CD8-positive, alpha-beta memory T cell (primary cell): Measurements from ENCODE around the gene AQP12B. TPM values are rescaled to one million over a fixed set of nuclear protein-coding genes. Genes with fewer than 3 reads are reported as not detected.

Experiments used
- CTCF ChIA-PET: fragments of 350-600 bp; sonication (Branson Sonifier 250); formaldehyde crosslinking; loops from one replicate; lab custom pipeline; 2021; ENCODE audit warnings: antibody characterized with exemption; lab: Charles Lee
- POLR2A ChIA-PET: fragments of 350-600 bp; sonication (Branson Sonifier 250); formaldehyde crosslinking; loops from one replicate; lab custom pipeline; 2021; ENCODE audit warnings: antibody characterized with exemption; lab: Charles Lee
- DNase-seq, 5 donors: peaks; one replicate each; pipeline versions ENCODE4 v3.0.0 to v3.0.0-alpha.2; 2020 to 2022; ENCODE audit warnings: mixed read lengths in 1 of 5
- H3K27ac ChIP-seq: one replicate; pipeline ENCODE4 v1.7.0; 2013; ENCODE audit warnings: low read depth, mild to moderate bottlenecking, low read length, moderate library complexity
- H3K27me3 ChIP-seq: 2 replicates; pipeline ENCODE4 v1.7.0; 2013; ENCODE audit warnings: low read length, mild to moderate bottlenecking; ENCODE audit not compliant: insufficient read depth, poor library complexity, severe bottlenecking
- H3K36me3 ChIP-seq: 2 replicates; pipeline ENCODE4 v1.7.0; 2013; ENCODE audit warnings: mild to moderate bottlenecking, low read length, moderate library complexity; ENCODE audit not compliant: insufficient read depth
- H3K4me1 ChIP-seq: 2 replicates; pipeline ENCODE4 v1.7.0; 2013; ENCODE audit warnings: mild to moderate bottlenecking, low read length, moderate library complexity; ENCODE audit not compliant: insufficient read depth
- H3K4me3 ChIP-seq: 2 replicates; pipeline ENCODE4 v1.7.0; 2013; ENCODE audit warnings: mild to moderate bottlenecking, low read length
- H3K9me3 ChIP-seq: 2 replicates; pipeline ENCODE4 v1.7.0; 2013; ENCODE audit warnings: mild to moderate bottlenecking, low read length
- H3K27ac Mint-ChIP-seq, 8 donors: one replicate each; pipeline ENCODE4 v1.8.0; 2020 to 2021; ENCODE audit warnings: mixed read lengths in 8 of 8, mild to moderate bottlenecking in 6 of 8, inconsistent platforms in 3 of 8, moderate library complexity in 3 of 8
- H3K27me3 Mint-ChIP-seq, 2 donors: one replicate each; pipeline ENCODE4 v1.8.0; 2020 to 2021; ENCODE audit warnings: mixed read lengths in 2 of 2, mild to moderate bottlenecking in 1 of 2, moderate library complexity in 1 of 2
- H3K36me3 Mint-ChIP-seq, 3 donors: one replicate each; pipeline ENCODE4 v1.8.0; 2020 to 2021; ENCODE audit warnings: mixed read lengths in 3 of 3, inconsistent platforms in 1 of 3, mild to moderate bottlenecking in 1 of 3
- H3K4me1 Mint-ChIP-seq, 3 donors: one replicate each; pipeline ENCODE4 v1.8.0; 2020 to 2021; ENCODE audit warnings: mixed read lengths in 3 of 3, inconsistent platforms in 1 of 3, mild to moderate bottlenecking in 1 of 3
- H3K4me3 Mint-ChIP-seq, 7 donors: one replicate each; pipeline ENCODE4 v1.8.0; 2020 to 2021; ENCODE audit warnings: mixed read lengths in 7 of 7, mild to moderate bottlenecking in 6 of 7, moderate library complexity in 4 of 7, inconsistent platforms in 2 of 7
- H3K9me3 Mint-ChIP-seq, 5 donors: one replicate each; pipeline ENCODE4 v1.8.0; 2020 to 2022; ENCODE audit warnings: mixed read lengths in 5 of 5, mild to moderate bottlenecking in 3 of 5, moderate library complexity in 2 of 5, inconsistent platforms in 1 of 5
- polyA plus RNA-seq: library from polyadenylated mRNA; unstranded; fragments of 300-500 nt; fragmentation: Illumina TruSeq; gene quantifications from one replicate; pipeline ENCODE4 v1.2.3, GENCODE V29; 2021
- total RNA-seq, 2 experiments: library from RNA; stranded (reverse); gene quantifications; one replicate each; pipeline ENCODE4 v1.2.3, GENCODE V29; 2021

AQP12B gene
- total and polyA plus RNA-seq, 3 experiments from 2014 or later = not detected

DNA sequence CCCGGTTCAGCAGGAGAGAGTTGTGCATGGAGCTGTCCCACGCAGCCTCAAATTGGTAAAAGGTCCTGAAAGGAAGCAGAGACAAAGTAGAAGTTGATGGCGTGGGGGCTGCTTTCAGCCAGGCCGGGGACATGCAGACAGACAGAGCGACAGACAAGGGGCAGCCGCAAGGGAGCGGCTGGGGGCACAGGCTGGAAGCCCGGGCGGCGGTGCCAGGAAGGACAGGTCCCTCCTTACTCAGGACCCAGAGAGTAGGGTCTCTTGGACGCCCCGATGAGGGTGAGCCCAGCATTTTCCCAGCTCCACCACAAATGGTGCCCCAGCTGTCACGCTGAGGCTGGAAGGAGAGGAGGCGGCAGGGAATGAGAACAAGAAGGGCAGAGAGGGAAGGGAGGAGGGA, 44.2 kb upstream of the AQP12B start:
- Mint-ChIP-seq H3K27me3 (peaks cover 2 to 17% of the 10 kb centered on the region in 2 donors), H3K27ac (no peak overlapping the region), H3K36me3 (no peaks in the 10 kb centered on the region), H3K4me3 (no peak overlapping the region), H3K4me1 (no peaks in the 10 kb centered on the region), H3K9me3 (no peaks in the 10 kb centered on the region)
- no peaks in the 10 kb centered on the region for H3K36me3 ChIP-seq
- no peak for DNase-seq
- no peak overlapping the region for H3K4me3 ChIP-seq
- no peaks in the 10 kb centered on the region for H3K4me1 ChIP-seq
- no peaks in the 10 kb centered on the region for H3K9me3 ChIP-seq
- H3K27ac ChIP-seq = no peak overlapping the region
- no peaks in the 10 kb centered on the region for H3K27me3 ChIP-seq
- CTCF ChIA-PET = no interaction called here
- POLR2A ChIA-PET = no interaction called here

- no peaks in the 10 kb centered on the region for H3K36me3 ChIP-seq
- no peaks in the 10 kb centered on the region for H3K36me3 Mint-ChIP-seq
- H3K9me3 ChIP-seq = no peaks in the 10 kb centered on the region
- H3K27me3 Mint-ChIP-seq = peaks cover 2 to 17% of the 10 kb centered on the region in 2 donors
- no peak for DNase-seq
- no peak overlapping the region for H3K4me3 Mint-ChIP-seq
- H3K27ac ChIP-seq = no peak overlapping the region
- no peak overlapping the region for H3K4me3 ChIP-seq
- ChIA-PET CTCF (no interaction called here), POLR2A (no interaction called here)
- no peak overlapping the region for H3K27ac Mint-ChIP-seq
- no peaks in the 10 kb centered on the region for H3K27me3 ChIP-seq
- H3K4me1 Mint-ChIP-seq = no peaks in the 10 kb centered on the region
- H3K9me3 Mint-ChIP-seq = no peaks in the 10 kb centered on the region
- H3K4me1 ChIP-seq = no peaks in the 10 kb centered on the region
Measured at GRCh38 chr2:240725671-240726070, 43.0 kb upstream of the AQP12B start.

GRCh38 chr2:240725266-240725665, 42.6 kb upstream of the AQP12B start:
- H3K36me3 ChIP-seq = no peaks in the 10 kb centered on the region
- H3K9me3 ChIP-seq = no peaks in the 10 kb centered on the region
- H3K4me1 ChIP-seq = no peaks in the 10 kb centered on the region
- ChIA-PET POLR2A (no interaction called here), CTCF (no interaction called here)
- H3K9me3 Mint-ChIP-seq = no peaks in the 10 kb centered on the region
- H3K27ac ChIP-seq = no peak overlapping the region
- no peaks in the 10 kb centered on the region for H3K4me1 Mint-ChIP-seq
- no peak overlapping the region for H3K4me3 Mint-ChIP-seq
- no peaks in the 10 kb centered on the region for H3K36me3 Mint-ChIP-seq
- no peak overlapping the region for H3K27ac Mint-ChIP-seq
- no peak for DNase-seq
- H3K27me3 Mint-ChIP-seq = peaks cover 0 to 17% of the 10 kb centered on the region in 2 donors
- H3K27me3 ChIP-seq = no peaks in the 10 kb centered on the region
- H3K4me3 ChIP-seq = no peak overlapping the region

- Mint-ChIP-seq H3K27me3 (peaks cover 0 to 14% of the 10 kb centered on the region in 2 donors), H3K4me1 (no peaks in the 10 kb centered on the region), H3K9me3 (no peaks in the 10 kb centered on the region), H3K27ac (no peak overlapping the region), H3K4me3 (no peak overlapping the region), H3K36me3 (no peaks in the 10 kb centered on the region)
- POLR2A ChIA-PET = no interaction called here
- H3K4me1 ChIP-seq = no peaks in the 10 kb centered on the region
- no peak overlapping the region for H3K27ac ChIP-seq
- no peaks in the 10 kb centered on the region for H3K9me3 ChIP-seq
- no peaks in the 10 kb centered on the region for H3K36me3 ChIP-seq
- no peak for DNase-seq
- no peak overlapping the region for H3K4me3 ChIP-seq
- CTCF ChIA-PET = no interaction called here
- no peaks in the 10 kb centered on the region for H3K27me3 ChIP-seq
Measured at GRCh38 chr2:240724431-240724830, 41.7 kb upstream of the AQP12B start.

DNA sequence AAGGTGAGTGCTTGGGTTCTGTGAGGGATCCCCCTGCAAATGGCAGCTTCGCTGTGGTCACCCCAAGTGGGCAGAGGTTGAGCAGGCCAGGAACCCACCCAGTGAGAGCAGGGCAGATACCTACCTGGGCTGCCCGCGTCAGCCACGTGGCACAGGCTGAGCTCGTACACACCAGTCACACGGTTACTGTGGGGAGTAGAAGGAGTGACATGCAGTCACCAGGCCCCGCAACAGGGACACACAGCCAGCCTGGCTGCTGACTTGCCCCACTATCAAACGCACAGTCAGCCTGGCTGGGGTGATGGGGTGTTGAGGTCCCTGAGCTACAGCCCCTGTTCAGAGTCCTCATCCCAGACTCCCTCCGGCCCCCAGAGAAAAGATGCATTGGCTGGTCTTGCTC, 41.2 kb upstream of the AQP12B start:
- H3K4me1 ChIP-seq = no peaks in the 10 kb centered on the region
- Mint-ChIP-seq H3K27ac (no peak overlapping the region), H3K36me3 (no peaks in the 10 kb centered on the region), H3K4me3 (peak overlapping the region in 1 of 7 donors; percentile 19), H3K4me1 (no peaks in the 10 kb centered on the region), H3K27me3 (peaks cover 0 to 11% of the 10 kb centered on the region in 2 donors), H3K9me3 (no peaks in the 10 kb centered on the region)
- no peak for DNase-seq
- H3K9me3 ChIP-seq = no peaks in the 10 kb centered on the region
- H3K36me3 ChIP-seq = no peaks in the 10 kb centered on the region
- CTCF ChIA-PET = no interaction called here
- POLR2A ChIA-PET = no interaction called here
- H3K27ac ChIP-seq = no peak overlapping the region
- no peaks in the 10 kb centered on the region for H3K27me3 ChIP-seq
- H3K4me3 ChIP-seq = no peak overlapping the region

- H3K36me3 ChIP-seq = no peaks in the 10 kb centered on the region
- H3K27ac Mint-ChIP-seq = no peak overlapping the region
- H3K27ac ChIP-seq = no peak overlapping the region
- no peaks in the 10 kb centered on the region for H3K36me3 Mint-ChIP-seq
- no peaks in the 10 kb centered on the region for H3K27me3 ChIP-seq
- peaks cover 0 to 8% of the 10 kb centered on the region in 2 donors for H3K27me3 Mint-ChIP-seq
- no peaks in the 10 kb centered on the region for H3K4me1 ChIP-seq
- H3K9me3 ChIP-seq = no peaks in the 10 kb centered on the region
- ChIA-PET POLR2A (no interaction called here), CTCF (no interaction called here)
- H3K4me1 Mint-ChIP-seq = no peaks in the 10 kb centered on the region
- no peak for DNase-seq
- H3K4me3 Mint-ChIP-seq = no peak overlapping the region
- H3K4me3 ChIP-seq = no peak overlapping the region
- no peaks in the 10 kb centered on the region for H3K9me3 Mint-ChIP-seq
Measured at GRCh38 chr2:240722796-240723735, 40.4 kb upstream of the AQP12B start.

DNA sequence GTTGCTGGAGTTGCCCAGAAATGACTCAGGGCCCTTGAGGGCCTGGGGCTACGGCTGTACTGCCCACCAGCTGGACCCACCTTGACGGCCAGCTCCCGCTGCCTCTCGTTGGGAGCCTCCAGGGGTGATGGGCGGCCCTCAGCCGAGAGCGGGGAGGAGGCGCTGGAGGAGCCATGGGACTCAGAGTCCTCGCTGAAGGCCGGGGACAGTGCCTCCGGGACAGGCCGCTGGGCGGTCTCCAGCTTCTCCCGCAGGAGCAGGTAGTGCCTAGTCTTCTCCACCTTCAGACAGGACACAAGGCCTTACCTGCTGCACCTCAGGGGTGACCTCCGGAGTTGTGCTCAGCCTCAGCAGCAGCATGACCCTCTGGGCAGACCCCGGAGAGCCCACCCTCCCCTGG, 39.7 kb upstream of the AQP12B start:
- H3K27me3 Mint-ChIP-seq = peaks cover 0 to 7% of the 10 kb centered on the region in 2 donors
- DNase-seq = no peak
- POLR2A ChIA-PET = no interaction called here
- Histone ChIP-seq H3K4me3 (no peak overlapping the region), H3K9me3 (no peaks in the 10 kb centered on the region), H3K4me1 (no peaks in the 10 kb centered on the region), H3K27me3 (no peaks in the 10 kb centered on the region), H3K27ac (no peak overlapping the region), H3K36me3 (no peaks in the 10 kb centered on the region)
- no peak overlapping the region for H3K27ac Mint-ChIP-seq
- no peaks in the 10 kb centered on the region for H3K9me3 Mint-ChIP-seq
- no peaks in the 10 kb centered on the region for H3K36me3 Mint-ChIP-seq
- no peaks in the 10 kb centered on the region for H3K4me1 Mint-ChIP-seq
- no peak overlapping the region for H3K4me3 Mint-ChIP-seq
- CTCF ChIA-PET = no interaction called here

- peaks cover 0 to 6% of the 10 kb centered on the region in 2 donors for H3K27me3 Mint-ChIP-seq
- CTCF ChIA-PET = no interaction called here
- H3K27ac Mint-ChIP-seq = no peak overlapping the region
- no peaks in the 10 kb centered on the region for H3K9me3 Mint-ChIP-seq
- POLR2A ChIA-PET = no interaction called here
- H3K4me3 ChIP-seq = no peak overlapping the region
- no peaks in the 10 kb centered on the region for H3K4me1 Mint-ChIP-seq
- no peak overlapping the region for H3K27ac ChIP-seq
- H3K36me3 Mint-ChIP-seq = no peaks in the 10 kb centered on the region
- H3K4me3 Mint-ChIP-seq = no peak overlapping the region
- H3K4me1 ChIP-seq = no peaks in the 10 kb centered on the region
- H3K36me3 ChIP-seq = no peaks in the 10 kb centered on the region
- DNase-seq = no peak
- no peaks in the 10 kb centered on the region for H3K9me3 ChIP-seq
- no peaks in the 10 kb centered on the region for H3K27me3 ChIP-seq
Measured at GRCh38 chr2:240721596-240722180, 39.0 kb upstream of the AQP12B start.
